Fibroblast of lung (primary cell): ENCODE measurements around the gene FCHO2. TPM values are rescaled to one million over a fixed set of nuclear protein-coding genes. Genes with fewer than 3 reads are reported as not detected.

Source experiments
- DNase-seq, 2 donors: peaks; one replicate each; pipeline versions ENCODE4 v3.0.0 to v3.0.0-alpha.2; 2010; ENCODE audit warnings: low read depth in 2 of 2
- H2AFZ ChIP-seq: 2 replicates; pipeline ENCODE4 v1.5.1; 2012; ENCODE audit warnings: low read length, control low read depth, inconsistent platforms
- H3K27ac ChIP-seq: 2 replicates; pipeline ENCODE4 v1.5.1; 2011; ENCODE audit warnings: low read length, control low read depth; ENCODE audit not compliant: insufficient read depth
- H3K27me3 ChIP-seq: 2 replicates; pipeline ENCODE4 v1.5.1; 2011; ENCODE audit warnings: mild to moderate bottlenecking, low read length; ENCODE audit not compliant: control insufficient read depth, insufficient read depth
- H3K36me3 ChIP-seq: 2 replicates; pipeline ENCODE4 v1.5.1; 2011; ENCODE audit warnings: low read length; ENCODE audit not compliant: control insufficient read depth, insufficient read depth
- H3K4me1 ChIP-seq: 2 replicates; pipeline ENCODE4 v1.5.1; 2011; ENCODE audit warnings: low read length; ENCODE audit not compliant: control insufficient read depth, insufficient read depth; ENCODE audit errors: extremely low read depth
- H3K4me2 ChIP-seq: 2 replicates; pipeline ENCODE4 v1.5.1; 2011; ENCODE audit warnings: low read length, control low read depth; ENCODE audit not compliant: insufficient read depth; ENCODE audit errors: extremely low read depth
- H3K4me3 ChIP-seq, 4 experiments: fragments of 200-600 bp in 1 of 4; sonication (generic) in 1 of 4; replicated peaks in 1 of 4; 2 replicates each; pipeline ENCODE4 v1.5.1; 2011 to 2016; ENCODE audit warnings: low read length in 4 of 4, low read depth in 3 of 4, mild to moderate bottlenecking in 3 of 4, control low read depth in 2 of 4, inconsistent platforms in 1 of 4, mixed read lengths in 1 of 4; ENCODE audit not compliant: insufficient read depth in 1 of 4; ENCODE audit errors: control extremely low read depth in 1 of 4
- H3K79me2 ChIP-seq: 2 replicates; pipeline ENCODE4 v1.5.1; 2012; ENCODE audit warnings: mild to moderate bottlenecking, low read length, inconsistent platforms; ENCODE audit not compliant: control insufficient read depth, insufficient read depth
- H3K9ac ChIP-seq: 2 replicates; pipeline ENCODE4 v1.5.1; 2011; ENCODE audit warnings: mild to moderate bottlenecking, low read length, control low read depth; ENCODE audit not compliant: insufficient read depth
- H3K9me3 ChIP-seq: 2 replicates; pipeline ENCODE4 v1.5.1; 2012; ENCODE audit warnings: low read depth, low read length; ENCODE audit not compliant: control insufficient read depth, insufficient read depth
- H4K20me1 ChIP-seq: 2 replicates; pipeline ENCODE4 v1.5.1; 2011; ENCODE audit warnings: low read length; ENCODE audit not compliant: control insufficient read depth, insufficient read depth; ENCODE audit errors: extremely low read depth
- EZH2 ChIP-seq: IDR thresholded peaks from 2 replicates; pipeline ENCODE4 v1.5.1; 2012; ENCODE audit warnings: low read length, control low read depth, mild to moderate bottlenecking; ENCODE audit errors: missing control alignments
- polyA plus RNA-seq, 2 donors: library from polyadenylated mRNA; depleted of rRNA in 1 of 2; stranded (reverse) in 1 of 2; unstranded in 1 of 2; fragments of >200 nt; gene quantifications; 2 replicates each; pipeline ENCODE4 v1.2.1, GENCODE V29; 2011 to 2012; ENCODE audit warnings: missing spikeins in 1 of 2
- total RNA-seq: library from RNA; depleted of rRNA; stranded (reverse); fragments of >200 nt; gene quantifications from 2 replicates; pipeline ENCODE4 v1.2.1, GENCODE V29; 2014
- TF ChIP-seq, protein P1 (sequence below), 2 donors: IDR thresholded peaks in 1 of 2; conservative IDR thresholded peaks in 1 of 2; 1 replicate in 1 of 2; 2 replicates in 1 of 2; pipeline ENCODE4 v1.5.1; 2011 to 2012; ENCODE audit warnings: low read length in 2 of 2, control low read depth in 1 of 2, inconsistent platforms in 1 of 2, low read depth in 1 of 2, mild to moderate bottlenecking in 1 of 2

The FCHO2 gene
- total and polyA plus RNA-seq, 2 donors (not counting 1 experiment from before 2014, with no cell fraction given), result 11.3 to 19.2 TPM

DNA sequence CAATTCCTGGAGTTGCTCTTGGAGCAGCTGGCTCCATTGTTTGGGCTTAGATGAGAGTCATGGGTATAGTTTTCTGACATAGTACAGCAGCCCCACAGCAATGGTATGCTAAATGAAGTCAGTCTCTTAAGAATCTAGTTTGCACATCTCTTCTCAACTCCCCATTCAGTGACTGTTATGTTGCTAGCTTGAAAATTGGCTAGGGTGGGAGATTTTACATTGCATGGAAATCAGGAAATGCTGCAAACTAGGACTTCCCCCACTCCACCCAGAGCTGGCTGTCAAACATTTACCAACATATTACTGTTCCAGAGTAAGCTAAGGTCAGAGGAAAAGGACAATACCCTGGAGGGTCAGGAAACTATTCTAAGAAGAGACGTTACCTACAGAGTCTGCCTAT, 17.6 kb upstream of the FCHO2 start:
- Histone ChIP-seq H3K36me3 (no peaks in the 10 kb centered on the region), H3K79me2 (no peaks in the 10 kb centered on the region), H3K4me2 (no peak overlapping the region), H3K4me3 (no peak overlapping the region), H3K27me3 (no peaks in the 10 kb centered on the region), H3K9me3 (no peaks in the 10 kb centered on the region), H2AFZ (no peak overlapping the region), H4K20me1 (no peaks in the 10 kb centered on the region), H3K27ac (no peak overlapping the region), H3K9ac (no peak overlapping the region), H3K4me1 (no peaks in the 10 kb centered on the region)
- no peak for DNase-seq
- TF ChIP-seq EZH2, result no peak
- TF ChIP-seq, protein P1, sequence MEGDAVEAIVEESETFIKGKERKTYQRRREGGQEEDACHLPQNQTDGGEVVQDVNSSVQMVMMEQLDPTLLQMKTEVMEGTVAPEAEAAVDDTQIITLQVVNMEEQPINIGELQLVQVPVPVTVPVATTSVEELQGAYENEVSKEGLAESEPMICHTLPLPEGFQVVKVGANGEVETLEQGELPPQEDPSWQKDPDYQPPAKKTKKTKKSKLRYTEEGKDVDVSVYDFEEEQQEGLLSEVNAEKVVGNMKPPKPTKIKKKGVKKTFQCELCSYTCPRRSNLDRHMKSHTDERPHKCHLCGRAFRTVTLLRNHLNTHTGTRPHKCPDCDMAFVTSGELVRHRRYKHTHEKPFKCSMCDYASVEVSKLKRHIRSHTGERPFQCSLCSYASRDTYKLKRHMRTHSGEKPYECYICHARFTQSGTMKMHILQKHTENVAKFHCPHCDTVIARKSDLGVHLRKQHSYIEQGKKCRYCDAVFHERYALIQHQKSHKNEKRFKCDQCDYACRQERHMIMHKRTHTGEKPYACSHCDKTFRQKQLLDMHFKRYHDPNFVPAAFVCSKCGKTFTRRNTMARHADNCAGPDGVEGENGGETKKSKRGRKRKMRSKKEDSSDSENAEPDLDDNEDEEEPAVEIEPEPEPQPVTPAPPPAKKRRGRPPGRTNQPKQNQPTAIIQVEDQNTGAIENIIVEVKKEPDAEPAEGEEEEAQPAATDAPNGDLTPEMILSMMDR (conservative IDR thresholded peaks at IDR 0.05 in 1 of 2, IDR thresholded peaks at IDR 0.05 in 1 of 2; ENCODE audit: low read depth in 1 of 2, low read length in 2 of 2), result no peak

DNA sequence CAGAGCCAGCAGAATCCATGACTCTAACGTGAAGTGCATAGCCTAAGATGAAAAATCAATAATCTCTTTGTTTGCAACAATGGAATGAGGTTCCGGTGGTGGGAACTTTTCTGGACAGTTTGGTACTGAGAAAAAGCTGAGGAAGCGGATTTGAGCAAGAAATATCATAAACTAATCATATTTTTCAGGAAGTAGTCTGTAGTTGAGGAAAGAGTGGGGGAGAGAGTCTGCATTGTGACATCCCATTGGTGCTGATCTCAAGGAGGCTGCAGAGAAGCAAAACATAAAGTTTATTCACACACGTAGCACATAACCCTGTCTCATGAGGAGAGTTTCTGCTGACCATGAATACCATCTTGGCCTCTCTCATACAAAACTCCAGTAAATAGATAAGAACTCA, 15.8 kb upstream of the FCHO2 start:
- H3K79me2 ChIP-seq, result no peaks in the 10 kb centered on the region
- H3K4me2 ChIP-seq, result no peak overlapping the region
- H4K20me1 ChIP-seq, result no peaks in the 10 kb centered on the region
- no peaks in the 10 kb centered on the region for H3K36me3 ChIP-seq
- no peaks in the 10 kb centered on the region for H3K27me3 ChIP-seq
- H3K4me1 ChIP-seq, result no peaks in the 10 kb centered on the region
- no peak overlapping the region for H3K9ac ChIP-seq
- H2AFZ ChIP-seq, result no peak overlapping the region
- TF ChIP-seq, protein P1 (conservative IDR thresholded peaks at IDR 0.05 in 1 of 2, IDR thresholded peaks at IDR 0.05 in 1 of 2; ENCODE audit: low read depth in 1 of 2, low read length in 2 of 2), result no peak
- TF ChIP-seq EZH2, result no peak
- H3K4me3 ChIP-seq, result no peak overlapping the region
- H3K9me3 ChIP-seq, result no peaks in the 10 kb centered on the region
- H3K27ac ChIP-seq, result no peak overlapping the region
- DNase-seq, result no peak

DNA sequence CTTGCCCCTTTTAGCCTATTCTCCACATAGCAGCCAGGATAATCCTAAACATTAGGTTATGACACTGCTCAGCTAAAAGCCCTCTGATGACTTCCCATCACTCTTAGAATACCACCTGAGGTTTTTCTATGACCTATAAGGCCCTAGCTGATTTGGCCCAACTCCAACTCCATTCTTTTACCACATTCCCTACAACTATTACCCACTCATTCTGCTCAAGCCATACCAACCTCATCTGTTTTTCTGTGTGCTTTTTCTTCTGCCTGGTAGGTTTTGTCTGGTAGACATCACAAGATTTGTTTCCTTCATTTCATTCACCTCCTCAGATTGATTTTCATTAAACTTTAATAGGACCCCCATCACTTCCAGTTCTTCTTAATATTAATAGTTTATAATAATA, 12.5 kb upstream of the FCHO2 start:
- no peak overlapping the region for H3K4me3 ChIP-seq
- H3K9me3 ChIP-seq, result no peaks in the 10 kb centered on the region
- no peak overlapping the region for H3K4me2 ChIP-seq
- H3K79me2 ChIP-seq, result no peaks in the 10 kb centered on the region
- H3K4me1 ChIP-seq, result no peaks in the 10 kb centered on the region
- no peak overlapping the region for H3K27ac ChIP-seq
- H2AFZ ChIP-seq, result no peak overlapping the region
- TF ChIP-seq, protein P1 (conservative IDR thresholded peaks at IDR 0.05 in 1 of 2, IDR thresholded peaks at IDR 0.05 in 1 of 2; ENCODE audit: low read depth in 1 of 2, low read length in 2 of 2), result no peak
- TF ChIP-seq EZH2, result no peak
- no peaks in the 10 kb centered on the region for H3K27me3 ChIP-seq
- no peak overlapping the region for H3K9ac ChIP-seq
- no peaks in the 10 kb centered on the region for H3K36me3 ChIP-seq
- no peaks in the 10 kb centered on the region for H4K20me1 ChIP-seq
- DNase-seq, result no peak
